Ovary (tissue), 9 donors: ENCODE results near the gene NTRK2. TPM values are rescaled to one million over a fixed set of nuclear protein-coding genes. Genes with fewer than 3 reads are reported as not detected.

ENCODE experiments used
- DNase-seq, 5 donors: peaks; one replicate each; pipeline ENCODE4 v3.0.0-alpha.2; 2019 to 2020
- H3K27ac ChIP-seq, 2 donors: fragments of 200-600 bp; one replicate each; pipeline versions ENCODE4 v1.5.1 to v1.8.0; 2019 to 2022
- H3K27me3 ChIP-seq: fragments of 200-600 bp; one replicate; pipeline ENCODE4 v1.8.0; 2022
- H3K36me3 ChIP-seq: fragments of 200-600 bp; sonication (generic); one replicate; pipeline ENCODE4 v1.5.1; 2019
- H3K4me1 ChIP-seq: one replicate; pipeline ENCODE4 v1.8.1; 2013; ENCODE audit warnings: mild to moderate bottlenecking, moderate library complexity; ENCODE audit not compliant: insufficient read depth
- H3K4me3 ChIP-seq: fragments of 200-600 bp; sonication (generic); one replicate; pipeline ENCODE4 v1.5.1; 2017
- H3K9me3 ChIP-seq, 2 donors: fragments of 200-600 bp in 1 of 2; sonication (generic) in 1 of 2; one replicate each; pipeline versions ENCODE4 v1.5.1 to v1.8.1; 2013 to 2019; ENCODE audit warnings: mild to moderate bottlenecking in 1 of 2, moderate library complexity in 1 of 2
- CTCF ChIP-seq, 3 donors: fragments of 450-650 bp in 2 of 3; fragments of 200-600 bp in 1 of 3; IDR thresholded peaks; one replicate each; pipeline versions ENCODE4 v1.5.1 to v1.8.0; 2016 to 2022; ENCODE audit warnings: antibody characterized with exemption in 3 of 3, mild to moderate bottlenecking in 1 of 3
- EP300 ChIP-seq: sonication (generic); formaldehyde crosslinking; IDR thresholded peaks from one replicate; pipeline ENCODE4 v1.6.1; 2017; ENCODE audit warnings: antibody characterized with exemption
- POLR2A ChIP-seq: fragments of 450-650 bp; IDR thresholded peaks from one replicate; pipeline ENCODE4 v1.6.1; 2017; ENCODE audit warnings: antibody characterized with exemption, mild to moderate bottlenecking, moderate library complexity
- WGBS, 3 donors: extraction: QIAGEN DNeasy Blood & Tissue Kit in 1 of 3; methylation state at CpG; one replicate each; pipeline versions ENCODE4 v1.1.5 to v1.1.7; 2013 to 2017; 5-methylcytosine and 5-hydroxymethylcytosine counted together
- intact Hi-C, 4 donors: fragments of 100-400 bp; cut with DNase I; formaldehyde crosslinking; loops; one replicate each; pipeline versions ENCODE4 v1.11.0 to v1.15.1; 2022 to 2023
- polyA plus RNA-seq, 2 donors: library from polyadenylated mRNA; stranded (reverse); fragments of 200-250 nt in 1 of 2; fragments of 350-450 nt in 1 of 2; fragmentation: Illumina TruSeq in 1 of 2; extraction: RNeasy Lipid Tissue Mini Kit (QIAGEN cat#74804) in 1 of 2; gene quantifications; one replicate each; pipeline ENCODE4 v1.2.3, GENCODE V29; 2013 to 2014
- total RNA-seq, 7 donors: library from RNA; depleted of rRNA in 2 of 7; stranded (reverse); fragments of >200 nt in 2 of 7; fragmentation: NEBNext Ultra II Directional in 3 of 7; extraction: Animal tissue kit (Norgen Biotek cat#: 25700) in 3 of 7; gene quantifications; one replicate each; pipeline versions ENCODE4 v1.1.0 to v1.2.4, GENCODE V29; 2016 to 2023
- donor health status: DM: no; HTN: no; CAD: no; lungs with moderate emphysema.
- donor health status: DM: no; HTN: no; CAD: no.
- donor health status: Bipolar disorder and iron deficiency.
- donor health status: DM: yes; HTN: yes; CAD: no.
- donor health status: DM: no; HTN: no; CAD: no.
- donor health status: DM: yes; HTN: yes; CAD: no.

NTRK2 gene
- total and polyA plus RNA-seq, 9 donors, result 6.4 to 31.1 (median 10.8) TPM

GRCh38 chr9:84886866-84887265 lies 217.3 kb downstream of the NTRK2 start:
- intact Hi-C loops, result no loop called here
- WGBS, 3 donors, result 81 to 84% (median 83%) methylated on average over 8 of the region's 8 CpGs
- Histone ChIP-seq H3K36me3 (no peaks in the 10 kb centered on the region), H3K27ac (no peak overlapping the region), H3K4me1 (no peaks in the 10 kb centered on the region), H3K9me3 (no peaks in the 10 kb centered on the region), H3K27me3 (no peaks in the 10 kb centered on the region), H3K4me3 (no peak overlapping the region)
- no peak for DNase-seq
- no peak for TF ChIP-seq POLR2A
- TF ChIP-seq CTCF (IDR thresholded peaks at IDR 0.05), result no peak
- no peak for TF ChIP-seq EP300

- no peaks in the 10 kb centered on the region for H3K27me3 ChIP-seq
Observed at GRCh38 chr9:84891924-84892323, 222.4 kb downstream of the NTRK2 start.

GRCh38 chr9:84893419-84894128 lies 224.0 kb downstream of the NTRK2 start:
- WGBS, 3 donors, result 80 to 84% (median 81%) methylated on average over 13 of the region's 13 CpGs
- intact Hi-C loops, result no loop called here
- TF ChIP-seq EP300 (no peak), CTCF (IDR thresholded peaks at IDR 0.05) (no peak), POLR2A (no peak)
- no peak overlapping the region for H3K4me3 ChIP-seq
- no peaks in the 10 kb centered on the region for H3K9me3 ChIP-seq
- no peaks in the 10 kb centered on the region for H3K36me3 ChIP-seq
- no peak overlapping the region for H3K27ac ChIP-seq
- DNase-seq, result no peak
- H3K27me3 ChIP-seq, result no peaks in the 10 kb centered on the region
- H3K4me1 ChIP-seq, result no peaks in the 10 kb centered on the region

More at GRCh38 chr9:84891924-84892323, 222.4 kb downstream of the NTRK2 start:
- H3K27ac ChIP-seq, result no peak overlapping the region
- DNase-seq, result no peak
- TF ChIP-seq CTCF (IDR thresholded peaks at IDR 0.05) (no peak), POLR2A (no peak), EP300 (no peak)
- no peaks in the 10 kb centered on the region for H3K36me3 ChIP-seq
- no peak overlapping the region for H3K4me3 ChIP-seq
- intact Hi-C loops, result no loop called here
- H3K9me3 ChIP-seq, result no peaks in the 10 kb centered on the region
- H3K4me1 ChIP-seq, result no peaks in the 10 kb centered on the region
- WGBS, 3 donors, result 50 to 68% (median 59%) methylated on average over 1 of the region's 1 CpG

- H3K4me1 ChIP-seq, result no peaks in the 10 kb centered on the region
- intact Hi-C loops, result no loop called here
- H3K36me3 ChIP-seq, result no peaks in the 10 kb centered on the region
- DNase-seq, result no peak
- 73 to 82% (median 76%) methylated on average over 2 of the region's 2 CpGs for whole genome bisulfite sequencing, 3 donors
- H3K27ac ChIP-seq, result no peak overlapping the region
- H3K4me3 ChIP-seq, result no peak overlapping the region
- no peaks in the 10 kb centered on the region for H3K9me3 ChIP-seq
- no peaks in the 10 kb centered on the region for H3K27me3 ChIP-seq
- no peak for TF ChIP-seq CTCF (IDR thresholded peaks at IDR 0.05)
- TF ChIP-seq POLR2A, result no peak
- TF ChIP-seq EP300, result no peak
Observed at GRCh38 chr9:84894859-84895258, 225.3 kb downstream of the NTRK2 start.
